ENCODE results near the gene LCN2.

The LCN2 gene

DNA sequence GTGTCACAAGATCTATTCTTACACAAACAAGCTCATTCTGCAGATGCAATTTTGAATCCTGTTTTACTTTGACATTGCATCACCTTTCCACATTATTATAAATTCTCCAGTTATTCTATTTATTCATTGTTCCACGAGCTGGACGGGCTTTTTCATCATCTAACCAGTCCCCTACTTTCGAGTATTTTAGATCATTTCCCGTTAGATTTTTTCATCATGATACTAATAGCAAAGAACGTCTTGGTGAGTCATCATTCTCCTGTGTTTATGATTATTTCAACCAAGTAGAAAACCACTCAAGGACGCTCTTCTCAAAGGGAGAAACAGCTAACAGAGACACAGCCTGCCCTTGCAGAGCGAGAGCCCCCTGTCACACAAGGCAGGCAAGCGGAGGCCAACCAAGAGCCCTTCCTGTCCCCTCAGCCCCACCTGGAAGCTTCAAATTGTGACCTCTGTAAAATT is 25.9 kb downstream of the LCN2 start:
- no peak for TF ChIP-seq GATA2 (IDR thresholded peaks at IDR 0.05; ENCODE audit: low read depth, low read length)

DNA sequence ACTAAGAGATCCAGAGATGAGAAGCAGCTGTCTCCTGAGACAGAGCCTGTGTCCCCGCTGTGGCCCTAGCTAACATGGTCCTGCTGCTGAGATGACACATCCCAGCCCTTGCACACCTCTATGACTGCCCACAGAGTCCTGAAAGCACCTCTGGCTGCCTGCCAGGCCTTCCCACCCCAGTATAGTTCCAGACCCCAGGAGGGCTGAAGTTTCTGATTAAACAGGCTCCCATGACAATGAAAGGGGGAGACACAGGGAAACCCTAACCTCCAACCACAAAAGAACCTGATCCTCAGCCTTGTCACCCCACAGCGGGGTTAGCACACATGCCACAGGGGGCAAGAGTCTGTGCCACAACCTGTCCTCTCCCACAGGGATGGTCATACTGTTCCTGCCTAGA is 26.5 kb downstream of the LCN2 start:
- TF ChIP-seq GATA3 (IDR thresholded peaks at IDR 0.05; ENCODE audit: low read depth, low read length) (no peak), GATA2 (IDR thresholded peaks at IDR 0.05; ENCODE audit: low read depth, low read length) (no peak)

DNA sequence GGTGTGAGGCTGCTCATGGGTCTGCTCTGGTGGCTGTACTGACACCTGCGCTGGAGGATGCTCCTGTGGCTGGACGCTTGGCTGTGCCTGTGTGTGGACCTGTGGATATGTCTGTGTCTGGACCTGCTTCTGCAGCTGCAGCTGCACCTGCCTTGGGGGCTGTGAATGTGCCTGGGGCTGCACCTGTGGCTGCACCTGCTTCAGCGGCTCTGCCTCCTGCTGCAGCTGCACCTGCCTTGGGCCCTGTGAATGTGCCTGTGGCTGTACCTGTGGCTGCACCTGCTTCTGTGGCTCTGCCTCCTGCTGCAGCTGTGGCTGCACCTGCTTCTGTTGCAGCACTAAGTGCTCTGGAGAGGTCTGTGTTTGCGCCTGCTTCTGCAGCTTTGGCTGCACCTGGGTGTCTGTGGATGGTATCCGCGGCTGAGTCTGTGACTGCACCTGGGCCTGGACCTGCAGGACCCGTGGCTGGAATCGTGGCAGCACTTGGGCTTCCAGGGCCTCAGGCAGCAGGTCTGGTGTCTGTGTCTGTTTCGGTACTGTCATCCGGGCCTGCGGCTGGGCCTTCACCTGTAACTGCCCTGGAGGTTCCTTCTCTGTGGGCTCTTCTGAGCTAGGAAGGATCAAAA is 29.7 kb downstream of the LCN2 start:
- TF ChIP-seq GATA2 (IDR thresholded peaks at IDR 0.05; ENCODE audit: low read depth, low read length) = no peak

DNA sequence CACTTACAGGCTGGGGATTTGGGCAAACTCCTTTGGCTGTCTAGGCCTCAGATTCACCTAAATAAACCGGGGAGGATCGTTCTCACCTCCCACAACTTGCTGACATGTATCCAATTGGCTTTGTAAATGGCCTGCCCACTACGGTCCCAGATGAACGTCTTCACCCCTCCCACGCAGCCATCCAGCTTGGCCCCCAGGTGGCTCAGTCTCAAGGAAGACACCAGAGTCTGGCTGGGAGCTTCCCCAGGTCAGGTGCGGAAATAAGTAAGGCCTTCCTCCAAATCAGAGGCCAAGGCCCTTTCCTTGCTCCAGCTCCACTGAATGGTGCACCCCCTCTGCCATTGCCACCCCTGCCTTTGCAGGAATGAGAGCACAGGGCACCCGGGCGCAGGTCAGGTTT is 30.7 kb downstream of the LCN2 start:
- TF ChIP-seq GATA3 (IDR thresholded peaks at IDR 0.05; ENCODE audit: low read depth, low read length) (no peak), GATA2 (IDR thresholded peaks at IDR 0.05; ENCODE audit: low read depth, low read length) (no peak)

DNA sequence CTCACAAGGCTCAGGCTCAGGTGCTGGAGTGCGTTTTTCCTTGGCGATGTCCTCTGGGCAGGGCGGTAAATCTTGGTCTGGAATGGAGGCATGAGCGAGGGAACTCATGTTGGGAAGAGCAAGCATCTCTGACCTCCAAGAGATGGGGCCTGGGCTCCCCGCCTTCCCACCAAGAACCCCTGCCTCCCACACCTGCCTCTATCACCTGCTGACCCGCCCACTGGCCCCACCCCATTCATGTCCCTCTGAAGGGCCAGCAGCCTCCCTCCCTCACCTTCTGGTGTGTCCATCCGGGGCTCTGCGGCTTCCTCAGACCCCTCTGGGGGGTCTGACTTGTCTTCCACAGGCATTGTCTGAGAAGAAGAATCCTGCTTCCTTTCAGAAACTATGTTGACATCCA is 31.2 kb downstream of the LCN2 start:
- TF ChIP-seq GATA2 (IDR thresholded peaks at IDR 0.05; ENCODE audit: low read depth, low read length) (no peak), GATA3 (IDR thresholded peaks at IDR 0.05; ENCODE audit: low read depth, low read length) (no peak)

DNA sequence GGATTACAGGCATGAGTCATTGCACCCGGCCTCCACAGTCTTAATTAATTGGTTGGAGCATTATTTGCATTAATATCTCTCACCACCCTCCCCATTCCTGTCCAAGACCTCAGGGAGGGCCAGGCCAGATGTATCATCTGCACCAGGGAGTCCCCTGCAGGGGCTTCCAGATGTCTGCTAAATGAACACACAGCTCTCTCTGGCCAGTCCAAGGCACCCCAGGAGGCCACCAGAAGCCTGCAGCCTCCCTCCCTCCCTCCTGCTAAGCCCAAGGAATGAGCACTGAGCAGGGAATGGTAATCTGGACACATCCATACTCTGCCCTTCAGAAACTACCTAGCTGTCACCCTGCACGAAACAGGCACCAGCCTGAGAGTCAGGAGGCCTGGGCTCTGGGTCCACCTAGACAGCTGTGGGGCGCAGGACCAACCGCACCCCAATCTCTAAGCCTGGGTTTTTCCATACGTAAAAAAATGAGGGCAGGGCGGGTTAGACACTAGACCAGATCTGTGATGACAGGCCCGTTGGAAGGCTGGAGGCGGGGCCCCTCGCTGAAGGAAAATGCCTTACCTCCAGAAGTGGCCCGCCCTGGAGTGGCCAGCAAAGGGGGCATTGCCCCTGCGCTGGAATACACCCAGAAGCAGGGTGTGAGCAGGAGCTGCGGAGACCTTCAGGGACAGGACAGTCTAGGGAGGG is 33.8 kb downstream of the LCN2 start:
- no peak for TF ChIP-seq GATA3 (IDR thresholded peaks at IDR 0.05; ENCODE audit: low read depth, low read length)
- no peak for TF ChIP-seq GATA2 (IDR thresholded peaks at IDR 0.05; ENCODE audit: low read depth, low read length)

DNA sequence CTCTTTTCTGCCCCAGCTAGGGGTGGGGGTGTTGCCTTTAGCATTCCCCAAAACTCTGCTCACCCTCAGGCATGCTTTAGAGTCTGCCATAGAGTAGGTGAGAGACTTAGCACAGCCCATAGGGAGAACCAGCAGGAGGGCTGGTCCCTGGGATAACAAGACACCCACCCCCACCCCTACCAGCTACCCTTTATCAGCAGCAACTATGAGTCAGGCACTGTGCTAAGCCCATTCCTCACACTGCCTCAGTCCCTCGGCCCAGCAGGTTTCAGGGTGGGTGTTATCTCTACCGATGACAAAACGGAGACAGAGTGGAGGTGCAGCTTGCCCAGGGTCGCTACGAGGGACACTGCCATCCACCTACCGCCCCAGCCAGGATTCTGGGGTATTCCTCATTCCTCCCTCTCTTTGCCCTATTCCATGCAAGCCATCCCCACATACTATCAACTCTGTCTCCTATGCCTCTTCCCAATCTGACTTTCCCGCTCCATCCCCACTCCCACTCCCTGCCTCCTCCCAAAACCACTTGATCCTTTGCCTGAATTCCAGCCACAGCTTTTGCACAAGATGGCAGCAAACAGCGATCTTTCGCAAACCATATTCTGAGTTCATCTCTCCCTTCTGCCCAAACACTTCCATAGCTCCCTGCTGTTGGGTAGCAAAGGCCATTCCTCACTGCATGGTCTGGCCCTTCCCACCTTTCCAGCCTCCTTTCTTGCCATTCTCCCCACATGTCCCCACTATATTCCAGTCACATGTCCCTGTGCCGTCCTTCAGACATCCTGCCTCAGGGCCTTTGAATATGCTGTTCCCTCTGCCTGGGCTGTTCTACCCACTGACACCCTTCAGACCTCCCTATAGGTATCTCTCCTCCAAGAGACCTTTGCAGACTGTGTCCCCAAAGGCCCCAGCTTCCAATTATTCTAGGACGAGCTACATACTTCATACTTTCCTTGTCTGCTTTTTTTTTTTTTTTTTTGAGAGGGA is 37.0 kb downstream of the LCN2 start:
- TF ChIP-seq GATA2 (IDR thresholded peaks at IDR 0.05; ENCODE audit: low read depth, low read length) (no peak), GATA3 (IDR thresholded peaks at IDR 0.05; ENCODE audit: low read depth, low read length) (no peak)

DNA sequence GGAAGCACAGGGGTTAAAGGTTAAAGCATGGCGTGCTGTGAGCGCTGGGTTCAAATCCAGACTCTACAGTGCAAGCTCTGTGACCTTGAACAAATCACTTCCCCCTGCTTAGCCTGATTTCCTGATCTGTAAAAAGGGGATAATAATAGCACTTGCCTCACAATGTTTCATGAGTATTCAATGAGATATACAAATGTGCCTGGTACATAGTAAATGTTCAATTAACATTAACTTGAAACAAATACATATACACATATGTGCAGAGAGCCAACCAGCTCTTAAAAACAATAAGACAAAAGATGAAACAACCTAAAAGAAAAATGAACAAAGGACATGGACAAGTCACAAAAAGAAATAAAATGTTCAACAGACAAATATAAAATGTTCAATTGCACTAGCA is 38.1 kb downstream of the LCN2 start:
- TF ChIP-seq GATA2 (IDR thresholded peaks at IDR 0.05; ENCODE audit: low read depth, low read length) (no peak), GATA3 (IDR thresholded peaks at IDR 0.05; ENCODE audit: low read depth, low read length) (no peak)

DNA sequence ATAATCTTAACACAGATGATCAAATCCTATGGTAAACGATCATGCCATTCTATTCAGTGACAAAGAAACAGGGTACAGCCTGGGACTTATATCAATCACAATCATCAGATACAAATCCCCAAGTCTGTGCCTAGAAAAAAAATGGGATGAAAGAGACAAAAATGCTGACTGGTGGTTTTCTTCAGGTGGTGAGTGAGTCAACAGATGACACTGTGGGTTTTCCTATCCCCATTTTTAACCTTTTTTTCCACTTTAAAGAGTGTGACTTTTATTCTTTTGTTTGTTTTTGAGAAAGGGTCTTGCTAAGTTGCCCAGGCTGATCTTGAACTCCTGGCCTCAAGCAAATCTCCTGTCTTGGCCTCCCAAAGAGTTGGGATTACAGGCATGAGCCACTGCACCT is 39.0 kb downstream of the LCN2 start:
- TF ChIP-seq GATA3 (IDR thresholded peaks at IDR 0.05; ENCODE audit: low read depth, low read length) (no peak), GATA2 (IDR thresholded peaks at IDR 0.05; ENCODE audit: low read depth, low read length) (no peak)

DNA sequence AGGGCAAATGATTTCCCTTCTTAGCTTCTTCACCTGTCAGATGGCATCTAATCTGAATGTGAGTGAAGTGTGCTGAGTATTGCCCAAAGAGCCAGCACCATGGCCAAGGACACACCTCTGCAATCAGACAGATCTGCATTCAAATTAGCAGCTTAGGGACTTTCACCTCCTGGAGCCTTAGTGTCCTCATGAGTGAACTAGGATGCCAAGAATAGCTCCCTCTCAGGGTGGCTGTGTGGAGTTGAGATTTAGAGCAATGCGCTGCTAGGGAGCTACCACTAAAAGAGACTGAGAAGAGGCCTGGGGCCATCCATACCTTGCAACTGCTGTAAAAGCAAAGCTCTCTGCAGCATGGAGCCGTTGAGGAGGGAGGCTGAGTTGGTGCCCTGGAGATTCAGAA is 40.8 kb downstream of the LCN2 start:
- no peak for TF ChIP-seq GATA3 (IDR thresholded peaks at IDR 0.05; ENCODE audit: low read depth, low read length)
- no peak for TF ChIP-seq GATA2 (IDR thresholded peaks at IDR 0.05; ENCODE audit: low read depth, low read length)

DNA sequence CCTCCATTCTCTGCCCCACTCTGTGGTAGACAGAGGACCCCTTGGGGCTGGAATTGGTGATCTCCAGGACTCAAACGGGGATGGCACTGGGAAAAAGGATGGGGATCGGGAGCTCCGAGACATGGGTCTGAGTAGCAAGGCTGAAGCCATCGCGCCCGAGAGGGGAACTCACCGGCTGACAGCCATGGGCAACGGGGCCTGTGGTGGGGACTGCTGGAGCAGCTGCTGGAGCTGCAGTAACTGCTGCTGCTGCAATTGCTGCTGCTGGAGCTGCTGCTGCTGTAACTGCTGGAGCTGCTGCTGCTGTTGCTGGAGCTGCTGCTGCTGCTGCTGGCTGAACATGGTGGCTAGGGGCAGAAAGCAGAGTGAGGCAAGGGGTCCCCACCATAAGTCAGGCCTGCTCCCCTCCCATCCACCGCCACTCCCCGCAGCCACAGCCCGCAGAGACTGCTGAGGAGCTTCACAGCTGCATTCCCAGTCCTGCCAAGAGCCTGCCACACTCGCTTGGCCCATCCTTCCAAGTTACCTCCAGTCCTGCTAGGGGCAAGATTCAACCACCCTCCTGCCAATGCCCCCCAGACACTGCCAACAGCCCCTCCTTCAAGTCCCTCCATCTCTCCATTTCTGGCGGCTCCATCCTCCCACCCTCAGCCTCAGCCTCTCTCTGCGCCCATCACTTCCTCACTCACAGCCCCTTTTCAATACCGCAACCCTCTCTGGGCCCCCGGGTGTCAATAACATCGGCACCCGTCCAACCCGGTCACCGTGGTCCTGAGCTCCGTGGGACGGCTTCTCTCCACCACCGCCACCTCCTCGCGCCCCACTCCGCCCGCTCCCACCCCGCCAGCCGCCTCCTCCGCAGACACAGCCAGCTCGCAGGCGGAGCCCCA is 41.5 kb downstream of the LCN2 start:
- TF ChIP-seq GATA2 (IDR thresholded peaks at IDR 0.05; ENCODE audit: low read depth, low read length) (no peak), GATA3 (IDR thresholded peaks at IDR 0.05; ENCODE audit: low read depth, low read length) (no peak)

DNA sequence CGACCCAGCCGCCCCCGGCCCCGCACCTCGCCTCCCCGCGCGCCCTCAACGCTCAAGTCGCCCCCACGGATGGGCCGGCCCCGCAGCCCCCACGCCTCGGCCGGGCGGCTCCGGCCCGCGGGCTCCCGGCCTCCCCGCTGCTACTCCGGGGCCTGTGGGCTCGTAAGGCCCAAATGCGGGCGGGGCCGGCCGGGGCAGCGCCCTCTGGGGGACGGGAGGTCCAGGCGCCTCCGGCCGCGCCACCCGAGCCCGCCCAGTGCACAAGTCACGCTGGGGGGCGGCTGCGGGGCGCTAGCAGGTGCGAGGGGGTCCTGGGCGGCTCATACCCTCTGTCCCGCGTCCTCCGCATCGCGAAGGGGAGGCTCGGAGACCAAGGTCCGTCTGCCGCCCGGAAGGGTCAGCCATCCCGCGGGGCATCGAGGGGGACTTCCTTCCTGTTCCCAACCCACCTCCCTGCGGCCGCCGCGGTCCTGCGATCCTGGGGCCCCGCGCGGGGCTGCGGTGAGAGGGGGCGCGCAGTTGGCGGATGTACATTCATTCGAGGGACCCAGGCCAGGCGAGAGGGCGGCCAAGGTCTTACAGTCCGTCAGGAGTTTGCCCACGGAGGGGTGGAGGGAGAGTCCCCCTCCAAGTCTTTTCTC is 42.3 kb downstream of the LCN2 start, which contains the start of gene CIZ1:
Gene CIZ1, minus strand, starts transcription at position 167 of the 641 bp plus-strand sequence. CDS start 715 bp downstream, outside the sequence.
- TF ChIP-seq GATA3 (IDR thresholded peaks at IDR 0.05; ENCODE audit: low read depth, low read length) (no peak), GATA2 (IDR thresholded peaks at IDR 0.05; ENCODE audit: low read depth, low read length) (no peak)

All from SH-SY5Y (cell line).